Activated CD8-positive, alpha-beta memory T cell treated with anti-CD3 and anti-CD28 coated beads for 48 hours (primary cell): ENCODE results near the gene PSG3.
"Not testable (repeated sequence)": the region's sequence is repeated elsewhere in the genome, so short reads cannot be mapped to it uniquely, and the experiment has no call there.

ENCODE experiments used
- DNase-seq, 3 experiments: peaks; one replicate each; pipeline ENCODE4 v3.0.0-alpha.2; 2020; ENCODE audit warnings: low read depth in 2 of 3, low spot score in 2 of 3

PSG3 gene

DNA sequence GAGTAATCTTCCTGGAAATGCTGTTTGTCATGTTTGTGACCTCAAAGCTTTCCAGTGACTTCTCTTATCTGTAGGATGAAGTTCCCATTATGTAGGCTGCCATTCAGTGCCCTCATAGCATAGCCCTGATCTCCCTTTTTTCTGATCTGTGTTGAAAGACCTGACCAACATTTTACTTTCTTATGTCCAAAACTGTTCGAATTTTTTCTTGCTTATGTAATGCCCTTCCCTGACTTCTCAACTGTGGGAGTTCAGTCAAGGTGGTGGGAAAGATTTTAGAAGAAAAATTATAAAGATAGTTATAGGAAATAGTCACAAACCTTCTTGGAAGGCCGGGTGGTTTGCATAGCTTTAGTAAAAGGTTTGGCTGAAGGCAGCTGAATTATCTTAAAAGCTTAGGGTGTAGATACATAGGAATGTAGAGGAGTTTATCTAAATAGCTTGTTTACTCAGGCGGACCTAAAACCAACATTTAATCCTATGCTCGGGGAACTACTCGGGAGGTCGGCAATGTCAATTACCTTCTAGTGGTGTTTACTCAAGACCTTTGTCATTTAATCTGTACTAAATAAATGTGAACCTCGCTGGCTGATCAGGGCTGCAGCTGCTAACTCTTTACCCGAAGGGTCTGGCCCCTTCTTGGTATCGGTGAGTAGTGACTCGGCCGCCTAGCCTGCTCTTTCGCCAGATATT lies 44.3 kb downstream of the PSG3 start:
- DNase-seq = no peak

DNA sequence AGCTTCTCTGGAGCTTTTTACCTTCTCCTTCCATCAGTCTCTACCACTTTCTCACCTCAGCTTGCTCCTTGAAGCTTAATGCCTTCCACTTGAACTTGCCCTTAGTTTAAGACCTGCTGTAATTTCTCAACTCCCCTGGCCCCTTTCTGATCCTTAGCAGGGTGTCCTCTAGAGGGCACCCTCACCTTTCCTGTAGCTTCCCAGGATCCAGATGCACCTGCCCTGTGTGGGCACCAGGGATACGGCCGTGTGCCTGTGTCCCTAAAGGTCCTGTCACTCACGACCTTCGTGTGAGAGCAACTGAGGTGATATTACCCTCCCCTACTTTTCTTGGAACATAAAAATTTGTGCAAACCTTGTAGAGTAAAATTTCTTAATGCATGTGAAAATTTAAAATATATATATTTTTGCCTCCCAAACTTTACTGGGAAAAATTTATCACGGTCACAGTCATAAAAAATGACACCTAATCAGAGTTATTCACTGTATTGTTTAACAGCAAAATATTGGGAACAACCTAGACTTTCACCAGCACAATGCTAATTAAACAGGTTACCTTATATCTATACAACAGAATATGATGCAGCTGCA lies 46.4 kb downstream of the PSG3 start:
- DNase-seq = no peak

DNA sequence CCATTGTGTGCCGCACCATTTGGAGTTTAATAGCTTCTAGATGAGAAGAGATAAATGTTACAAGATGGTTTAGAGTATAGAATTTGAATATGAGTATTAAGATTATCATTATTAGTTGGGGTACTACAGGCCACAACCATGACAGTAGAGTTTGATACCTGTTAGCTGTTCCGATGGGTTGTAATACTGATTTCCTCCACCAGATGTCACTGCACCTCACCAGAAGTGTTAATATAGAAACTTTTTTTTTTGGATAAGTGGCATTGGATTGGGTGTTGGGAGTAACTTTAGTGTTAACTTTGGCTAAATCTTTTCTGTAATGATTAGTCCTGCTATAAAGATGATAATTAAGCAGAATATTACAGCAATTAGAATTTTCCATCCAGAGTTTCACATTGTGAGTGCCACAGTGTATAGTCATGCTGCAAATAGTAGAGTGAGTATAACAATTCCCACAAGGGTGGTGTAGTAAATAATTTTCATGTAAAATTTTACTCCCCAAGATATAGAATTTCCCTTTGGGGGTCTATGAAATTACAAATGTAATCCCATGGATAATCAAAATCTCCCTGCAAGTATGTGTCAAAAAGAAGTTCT lies 56.3 kb downstream of the PSG3 start:
- no peak for DNase-seq

DNA sequence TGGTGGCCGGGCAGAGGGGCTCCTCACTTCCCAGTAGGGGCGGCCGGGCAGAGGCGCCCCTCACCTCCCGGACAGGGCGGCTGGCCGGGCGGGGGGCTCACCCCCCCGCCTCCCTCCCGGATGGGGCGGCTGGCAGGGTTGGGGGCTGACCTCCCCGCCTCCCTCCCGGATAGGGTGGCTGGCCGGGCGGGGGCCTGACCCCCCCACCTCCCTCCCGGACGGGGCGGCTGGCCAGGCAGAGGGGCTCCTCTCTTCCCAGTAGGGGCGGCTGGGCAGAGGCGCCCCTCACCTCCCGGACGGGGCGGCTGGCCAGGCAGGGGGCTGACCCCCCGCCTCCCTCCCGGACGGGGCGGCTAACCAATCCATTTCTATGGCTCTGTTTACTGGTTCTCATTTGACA lies 64.0 kb downstream of the PSG3 start:
- DNase-seq = not testable (repeated sequence)

DNA sequence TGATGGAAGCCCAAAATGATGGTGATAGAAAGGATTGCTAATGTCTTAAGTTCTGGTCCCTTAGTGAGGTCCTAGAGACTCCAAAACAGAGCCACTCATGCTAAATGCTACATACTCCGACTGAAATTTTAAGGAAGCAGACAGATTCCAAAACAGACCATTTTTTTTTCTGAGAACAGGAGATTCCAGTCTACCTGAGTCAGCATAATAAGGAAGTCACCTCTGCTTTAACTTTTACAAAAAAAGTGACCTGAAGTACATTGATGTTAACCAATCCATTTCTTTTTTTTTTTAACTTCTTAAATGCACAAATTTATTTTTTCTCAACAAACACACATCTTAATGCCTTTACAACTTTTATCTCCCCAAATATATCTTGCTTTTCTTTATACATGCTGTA lies 65.7 kb downstream of the PSG3 start:
- DNase-seq = not testable (repeated sequence)
